Measurements from ENCODE around the gene LTB4R. TPM values are rescaled to one million over a fixed set of nuclear protein-coding genes. Genes with fewer than 3 reads are reported as not detected.
"Not testable (repeated sequence)": the region's sequence is repeated elsewhere in the genome, so short reads cannot be mapped to it uniquely, and the experiment has no call there.

The LTB4R gene
- total and polyA plus RNA-seq, 4 donors, result 0.86 to 5.0 (median 2.5) TPM

DNA sequence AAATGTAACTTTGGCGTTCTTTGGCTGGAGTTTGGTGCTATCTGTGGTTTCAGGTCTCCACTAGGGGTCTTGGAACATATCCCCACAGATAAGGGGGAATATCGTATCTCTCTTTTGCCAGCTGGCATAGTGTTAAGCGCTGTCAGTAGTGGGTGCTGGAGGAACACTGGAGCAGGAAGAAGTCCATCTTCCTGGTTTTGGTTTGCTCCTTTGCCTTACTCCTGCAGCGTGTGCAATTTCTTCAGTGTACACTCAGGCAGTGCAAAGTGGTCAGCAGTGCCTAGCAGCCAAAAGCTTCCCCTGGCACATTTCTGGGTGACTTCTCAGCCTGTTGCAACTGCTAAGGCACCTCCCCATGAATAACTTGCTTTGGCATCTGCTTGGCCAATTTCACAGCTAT is 40.2 kb downstream of the LTB4R start:
- no peak overlapping the region for H3K9ac ChIP-seq (ENCODE audit: low read depth in 1 of 2, low read length in 2 of 2)
- no peak overlapping the region for H3K4me3 ChIP-seq (ENCODE audit: low read depth in 1 of 3, low read length in 3 of 3)
- H3K4me1 ChIP-seq (ENCODE audit: control insufficient read depth in 4 of 4, insufficient read depth in 4 of 4, low read length in 3 of 4), result peaks cover 0 to 6% (median 2%) of the 10 kb centered on the region in 4 donors
- H3K9me3 ChIP-seq (ENCODE audit: control insufficient read depth in 4 of 4, low read length in 3 of 4), result no peaks in the 10 kb centered on the region
- TF ChIP-seq RXRA (IDR thresholded peaks at IDR 0.05) (no peak), SP1 (IDR thresholded peaks at IDR 0.05) (no peak), FOXA2 (IDR thresholded peaks at IDR 0.05) (no peak), EGR1 (IDR thresholded peaks at IDR 0.05; ENCODE audit: low read depth in 2 of 2) (no peak), TAF1 (conservative IDR thresholded peaks at IDR 0.05) (no peak), YY1 (IDR thresholded peaks at IDR 0.05) (no peak), GABPA (IDR thresholded peaks at IDR 0.05 in 1 of 2, conservative IDR thresholded peaks at IDR 0.05 in 1 of 2) (no peak), RAD21 (IDR thresholded peaks at IDR 0.05) (no peak), NR2F2 (IDR thresholded peaks at IDR 0.05) (no peak), FOXA1 (IDR thresholded peaks at IDR 0.05) (no peak)
- TF ChIP-seq, protein P1, sequence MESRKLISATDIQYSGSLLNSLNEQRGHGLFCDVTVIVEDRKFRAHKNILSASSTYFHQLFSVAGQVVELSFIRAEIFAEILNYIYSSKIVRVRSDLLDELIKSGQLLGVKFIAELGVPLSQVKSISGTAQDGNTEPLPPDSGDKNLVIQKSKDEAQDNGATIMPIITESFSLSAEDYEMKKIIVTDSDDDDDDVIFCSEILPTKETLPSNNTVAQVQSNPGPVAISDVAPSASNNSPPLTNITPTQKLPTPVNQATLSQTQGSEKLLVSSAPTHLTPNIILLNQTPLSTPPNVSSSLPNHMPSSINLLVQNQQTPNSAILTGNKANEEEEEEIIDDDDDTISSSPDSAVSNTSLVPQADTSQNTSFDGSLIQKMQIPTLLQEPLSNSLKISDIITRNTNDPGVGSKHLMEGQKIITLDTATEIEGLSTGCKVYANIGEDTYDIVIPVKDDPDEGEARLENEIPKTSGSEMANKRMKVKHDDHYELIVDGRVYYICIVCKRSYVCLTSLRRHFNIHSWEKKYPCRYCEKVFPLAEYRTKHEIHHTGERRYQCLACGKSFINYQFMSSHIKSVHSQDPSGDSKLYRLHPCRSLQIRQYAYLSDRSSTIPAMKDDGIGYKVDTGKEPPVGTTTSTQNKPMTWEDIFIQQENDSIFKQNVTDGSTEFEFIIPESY (IDR thresholded peaks at IDR 0.05), result no peak
- TF ChIP-seq, protein P2, sequence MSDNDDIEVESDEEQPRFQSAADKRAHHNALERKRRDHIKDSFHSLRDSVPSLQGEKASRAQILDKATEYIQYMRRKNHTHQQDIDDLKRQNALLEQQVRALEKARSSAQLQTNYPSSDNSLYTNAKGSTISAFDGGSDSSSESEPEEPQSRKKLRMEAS (IDR thresholded peaks at IDR 0.05), result no peak
- TF ChIP-seq, protein P3, sequence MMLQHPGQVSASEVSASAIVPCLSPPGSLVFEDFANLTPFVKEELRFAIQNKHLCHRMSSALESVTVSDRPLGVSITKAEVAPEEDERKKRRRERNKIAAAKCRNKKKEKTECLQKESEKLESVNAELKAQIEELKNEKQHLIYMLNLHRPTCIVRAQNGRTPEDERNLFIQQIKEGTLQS (IDR thresholded peaks at IDR 0.05), result no peak
- TF ChIP-seq, protein P4, sequence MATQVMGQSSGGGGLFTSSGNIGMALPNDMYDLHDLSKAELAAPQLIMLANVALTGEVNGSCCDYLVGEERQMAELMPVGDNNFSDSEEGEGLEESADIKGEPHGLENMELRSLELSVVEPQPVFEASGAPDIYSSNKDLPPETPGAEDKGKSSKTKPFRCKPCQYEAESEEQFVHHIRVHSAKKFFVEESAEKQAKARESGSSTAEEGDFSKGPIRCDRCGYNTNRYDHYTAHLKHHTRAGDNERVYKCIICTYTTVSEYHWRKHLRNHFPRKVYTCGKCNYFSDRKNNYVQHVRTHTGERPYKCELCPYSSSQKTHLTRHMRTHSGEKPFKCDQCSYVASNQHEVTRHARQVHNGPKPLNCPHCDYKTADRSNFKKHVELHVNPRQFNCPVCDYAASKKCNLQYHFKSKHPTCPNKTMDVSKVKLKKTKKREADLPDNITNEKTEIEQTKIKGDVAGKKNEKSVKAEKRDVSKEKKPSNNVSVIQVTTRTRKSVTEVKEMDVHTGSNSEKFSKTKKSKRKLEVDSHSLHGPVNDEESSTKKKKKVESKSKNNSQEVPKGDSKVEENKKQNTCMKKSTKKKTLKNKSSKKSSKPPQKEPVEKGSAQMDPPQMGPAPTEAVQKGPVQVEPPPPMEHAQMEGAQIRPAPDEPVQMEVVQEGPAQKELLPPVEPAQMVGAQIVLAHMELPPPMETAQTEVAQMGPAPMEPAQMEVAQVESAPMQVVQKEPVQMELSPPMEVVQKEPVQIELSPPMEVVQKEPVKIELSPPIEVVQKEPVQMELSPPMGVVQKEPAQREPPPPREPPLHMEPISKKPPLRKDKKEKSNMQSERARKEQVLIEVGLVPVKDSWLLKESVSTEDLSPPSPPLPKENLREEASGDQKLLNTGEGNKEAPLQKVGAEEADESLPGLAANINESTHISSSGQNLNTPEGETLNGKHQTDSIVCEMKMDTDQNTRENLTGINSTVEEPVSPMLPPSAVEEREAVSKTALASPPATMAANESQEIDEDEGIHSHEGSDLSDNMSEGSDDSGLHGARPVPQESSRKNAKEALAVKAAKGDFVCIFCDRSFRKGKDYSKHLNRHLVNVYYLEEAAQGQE (IDR thresholded peaks at IDR 0.05), result no peak
- no peak overlapping the region for H3K27ac ChIP-seq (ENCODE audit: low read depth in 1 of 2, low read length in 2 of 2)
- no peak for DNase-seq (ENCODE audit: low spot score)
- H3K27me3 ChIP-seq (ENCODE audit: control insufficient read depth in 4 of 4, insufficient read depth in 4 of 4, low read length in 3 of 4), result no peaks in the 10 kb centered on the region
- 48% methylated on average over 4 of the region's 4 CpGs for WGBS
- H3K36me3 ChIP-seq (ENCODE audit: control insufficient read depth in 4 of 4, insufficient read depth in 3 of 4, low read depth in 1 of 4, low read length in 3 of 4), result no peaks in the 10 kb centered on the region

DNA sequence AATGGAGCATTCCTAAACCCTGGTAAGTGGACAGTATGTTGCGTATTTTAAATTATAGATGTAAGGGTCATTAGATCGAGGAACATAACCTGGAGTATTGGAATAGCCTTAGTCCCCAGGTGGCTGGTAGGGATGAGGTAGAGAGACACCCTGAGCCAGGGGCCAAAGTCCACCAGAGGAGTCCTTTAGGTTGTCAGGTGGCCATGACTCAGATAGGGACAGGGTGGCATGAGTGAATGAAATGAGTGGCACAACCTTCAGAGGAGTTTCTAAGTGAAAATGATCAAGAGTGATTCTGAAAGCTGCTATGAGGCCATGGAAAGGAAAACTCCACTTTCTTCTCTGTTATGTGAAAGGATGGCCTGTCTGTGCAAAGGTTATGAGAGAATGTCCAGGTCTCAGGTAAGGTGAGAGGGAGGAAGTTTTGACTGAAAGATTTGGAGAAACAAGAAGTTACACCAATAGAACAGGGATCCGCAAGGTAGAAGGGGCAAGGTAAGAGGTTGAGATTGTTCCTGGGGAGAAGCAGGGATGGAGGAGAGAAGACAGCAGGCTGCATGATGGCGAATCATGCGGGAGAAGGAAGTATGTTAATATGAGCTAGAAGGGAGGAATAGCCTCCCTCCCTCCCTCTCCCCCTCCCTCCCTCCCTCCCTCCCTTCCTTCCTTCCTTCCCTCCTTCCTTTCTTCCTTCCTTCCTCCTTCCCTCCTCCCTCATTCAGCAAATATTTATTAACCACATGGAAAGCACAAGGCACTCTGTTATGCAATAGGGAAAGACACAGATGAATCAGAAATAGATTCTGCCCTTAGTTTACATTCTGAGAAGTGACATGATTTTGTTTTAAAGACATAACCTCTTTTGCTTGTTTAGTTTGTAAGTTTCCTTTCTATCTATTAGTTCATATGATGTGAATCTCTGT is 42.5 kb downstream of the LTB4R start:
- Histone ChIP-seq H3K4me3 (ENCODE audit: low read depth in 1 of 3, low read length in 3 of 3) (no peak overlapping the region), H3K9me3 (ENCODE audit: control insufficient read depth in 4 of 4, low read length in 3 of 4) (no peaks in the 10 kb centered on the region), H3K27me3 (ENCODE audit: control insufficient read depth in 4 of 4, insufficient read depth in 4 of 4, low read length in 3 of 4) (no peaks in the 10 kb centered on the region), H3K27ac (ENCODE audit: low read depth in 1 of 2, low read length in 2 of 2) (no peak overlapping the region), H3K9ac (ENCODE audit: low read depth in 1 of 2, low read length in 2 of 2) (no peak overlapping the region), H3K4me1 (ENCODE audit: control insufficient read depth in 4 of 4, insufficient read depth in 4 of 4, low read length in 3 of 4) (peaks cover 0 to 6% (median 2%) of the 10 kb centered on the region in 4 donors), H3K36me3 (ENCODE audit: control insufficient read depth in 4 of 4, insufficient read depth in 3 of 4, low read depth in 1 of 4, low read length in 3 of 4) (no peaks in the 10 kb centered on the region)
- peak; percentile 62 to 70 for TF ChIP-seq HNF4A (conservative IDR thresholded peaks at IDR 0.05)
- TF ChIP-seq HNF4G (IDR thresholded peaks at IDR 0.05), result no peak
- TF ChIP-seq, protein P3 (IDR thresholded peaks at IDR 0.05), result no peak
- TF ChIP-seq JUND (IDR thresholded peaks at IDR 0.05), result peak in 1 of 2 donors; percentile 42
- TF ChIP-seq FOXA2 (IDR thresholded peaks at IDR 0.05), result no peak
- TF ChIP-seq RXRA (IDR thresholded peaks at IDR 0.05), result no peak
- no peak for TF ChIP-seq FOXA1 (IDR thresholded peaks at IDR 0.05)
- TF ChIP-seq, protein P4 (IDR thresholded peaks at IDR 0.05), result no peak
- TF ChIP-seq SP1 (IDR thresholded peaks at IDR 0.05), result no peak
- no peak for TF ChIP-seq TAF1 (conservative IDR thresholded peaks at IDR 0.05)
- 49% methylated on average over 5 of the region's 5 CpGs for WGBS
- no peak for DNase-seq (ENCODE audit: low spot score)

DNA sequence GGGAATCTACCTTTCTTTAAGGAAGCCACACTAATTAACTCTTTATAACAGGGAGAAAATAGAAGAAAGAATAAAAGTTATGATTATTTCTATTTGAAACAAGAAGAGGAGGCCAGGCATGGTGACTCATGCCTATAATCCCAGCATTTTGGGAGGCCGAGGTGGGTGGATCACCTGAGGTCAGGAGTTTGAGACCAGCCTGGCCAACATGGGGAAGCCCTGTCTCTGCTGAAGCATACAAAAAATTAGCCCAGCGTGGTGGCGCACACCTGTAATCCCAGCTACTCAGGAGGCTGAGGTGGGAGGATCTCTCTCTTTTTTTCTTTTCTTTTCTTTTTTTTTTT is 43.2 kb downstream of the LTB4R start:
- DNase-seq (ENCODE audit: low spot score); H3K36me3 ChIP-seq (ENCODE audit: control insufficient read depth in 4 of 4, insufficient read depth in 3 of 4, low read depth in 1 of 4, low read length in 3 of 4); H3K9me3 ChIP-seq (ENCODE audit: control insufficient read depth in 4 of 4, low read length in 3 of 4); H3K27ac ChIP-seq (ENCODE audit: low read depth in 1 of 2, low read length in 2 of 2); H3K4me1 ChIP-seq (ENCODE audit: control insufficient read depth in 4 of 4, insufficient read depth in 4 of 4, low read length in 3 of 4); H3K9ac ChIP-seq (ENCODE audit: low read depth in 1 of 2, low read length in 2 of 2); H3K4me3 ChIP-seq (ENCODE audit: low read depth in 1 of 3, low read length in 3 of 3); H3K27me3 ChIP-seq (ENCODE audit: control insufficient read depth in 4 of 4, insufficient read depth in 4 of 4, low read length in 3 of 4): not testable (repeated sequence)
- 92% methylated on average over 3 of the region's 3 CpGs for WGBS
